ENCODE data around the gene IDUA.

DNA sequence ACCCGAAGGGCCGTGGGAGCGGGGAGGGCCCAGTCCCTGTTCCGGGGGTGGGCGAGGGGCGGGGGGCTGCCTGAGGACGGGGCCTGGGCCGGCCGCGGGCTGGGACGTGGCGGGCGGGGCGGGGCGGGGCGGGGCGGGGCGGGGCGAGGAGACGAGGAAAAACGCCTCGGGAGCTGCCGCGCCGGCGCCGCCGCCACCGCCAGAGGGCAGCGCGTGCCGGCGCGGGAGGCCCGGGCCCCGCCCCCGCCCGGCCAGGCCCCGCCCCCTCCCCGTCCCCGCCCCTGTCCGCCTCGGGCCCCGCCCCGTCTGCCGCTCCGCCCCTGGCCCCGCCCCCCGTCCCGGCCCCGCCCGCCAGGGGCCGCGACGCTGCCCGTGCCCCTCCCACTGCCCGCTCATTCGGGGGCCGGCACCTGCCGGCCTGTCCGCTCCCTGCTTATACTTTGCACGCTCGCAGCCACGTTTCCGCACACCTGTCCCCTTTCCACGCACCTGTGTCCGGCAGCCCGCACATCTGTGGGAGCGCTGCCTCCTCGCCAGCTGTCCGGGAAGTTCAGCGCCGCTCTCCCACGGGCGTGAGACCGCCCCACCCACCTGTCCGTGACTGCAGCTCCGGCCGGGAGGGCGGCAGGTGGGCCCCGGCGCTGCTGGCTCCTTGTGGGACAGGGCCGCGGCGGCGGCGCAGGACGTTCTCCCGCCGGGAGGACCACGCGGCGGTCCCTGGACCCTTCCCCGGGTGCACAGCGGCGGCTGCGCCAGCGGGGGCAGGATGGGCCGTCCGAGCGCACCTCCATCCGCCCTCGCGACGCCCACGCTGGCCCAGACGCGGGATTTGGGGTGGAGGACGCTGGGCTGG lies 22.9 kb downstream of the IDUA start:
- no peak for TF ChIP-seq GABPA (IDR thresholded peaks at IDR 0.05 in 1 of 2, conservative IDR thresholded peaks at IDR 0.05 in 1 of 2)
- peak; percentile 20 for TF ChIP-seq CTCF (IDR thresholded peaks at IDR 0.05; ENCODE audit: low read depth, low read length, missing input control)
- TF ChIP-seq SP1 (IDR thresholded peaks at IDR 0.05), result no peak
- TF ChIP-seq ATF3 (IDR thresholded peaks at IDR 0.05), result no peak
- TF ChIP-seq FOXA1 (IDR thresholded peaks at IDR 0.05), result no peak

All from liver (tissue), 3 donors.